Activated naive CD8-positive, alpha-beta T cell treated with anti-CD3 and anti-CD28 coated beads, Interleukin-2, amount 10 ng/mL, durations not matched to agents 7 days and 5 days (primary cell): ENCODE results near the gene COL4A6. TPM values are rescaled to one million over a fixed set of nuclear protein-coding genes. Genes with fewer than 3 reads are reported as not detected.

Experiments
- ATAC-seq: fragments of 150-1000 bp; cut with Tn5 transposase; one replicate; pipeline ENCODE4 v1.10.0; 2021; ENCODE audit warnings: low read depth, moderate library complexity
- POLR2A ChIA-PET: fragments of 350-600 bp; sonication (Branson Sonifier 250); formaldehyde crosslinking; loops from one replicate; lab custom pipeline; 2021; ENCODE audit warnings: antibody characterized with exemption; lab: Charles Lee
- DNase-seq: peaks from one replicate; pipeline ENCODE4 v3.0.0; 2021
- H3K27ac Mint-ChIP-seq: one replicate; pipeline ENCODE4 v1.8.0; 2022; ENCODE audit warnings: mild to moderate bottlenecking, mixed read lengths
- H3K27me3 Mint-ChIP-seq: one replicate; pipeline ENCODE4 v1.8.0; 2022; ENCODE audit warnings: mild to moderate bottlenecking, moderate library complexity, mixed read lengths
- H3K36me3 Mint-ChIP-seq: one replicate; pipeline ENCODE4 v1.8.0; 2021; ENCODE audit warnings: mild to moderate bottlenecking, mixed read lengths
- H3K4me1 Mint-ChIP-seq: one replicate; pipeline ENCODE4 v1.8.0; 2021; ENCODE audit warnings: mixed read lengths
- H3K4me3 Mint-ChIP-seq: one replicate; pipeline ENCODE4 v1.8.0; 2022; ENCODE audit warnings: mild to moderate bottlenecking, moderate library complexity, mixed read lengths
- H3K9me3 Mint-ChIP-seq: one replicate; pipeline ENCODE4 v1.8.0; 2021; ENCODE audit warnings: mixed read lengths
- total RNA-seq, 2 experiments: library from RNA; stranded (reverse); gene quantifications; one replicate each; pipeline ENCODE4 v1.2.3, GENCODE V29; 2021

COL4A6 gene
- total RNA-seq, 2 experiments from 2014 or later = not detected

GRCh38 chrX:108344216-108344615, 94.0 kb downstream of the COL4A6 start:
- H3K27me3 Mint-ChIP-seq = peaks cover 3% of the 10 kb centered on the region
- ATAC-seq (no peak), DNase-seq (no peak)
- no peak overlapping the region for H3K4me3 Mint-ChIP-seq
- H3K27ac Mint-ChIP-seq = no peak overlapping the region
- POLR2A ChIA-PET = no interaction called here
- H3K36me3 Mint-ChIP-seq = no peaks in the 10 kb centered on the region
- no peaks in the 10 kb centered on the region for H3K4me1 Mint-ChIP-seq
- H3K9me3 Mint-ChIP-seq = no peaks in the 10 kb centered on the region

- H3K4me1 Mint-ChIP-seq = no peaks in the 10 kb centered on the region
- POLR2A ChIA-PET = no interaction called here
- H3K27me3 Mint-ChIP-seq = peaks cover 3% of the 10 kb centered on the region
- H3K9me3 Mint-ChIP-seq = no peaks in the 10 kb centered on the region
- ATAC-seq (no peak), DNase-seq (no peak)
- no peak overlapping the region for H3K27ac Mint-ChIP-seq
- H3K36me3 Mint-ChIP-seq = no peaks in the 10 kb centered on the region
- no peak overlapping the region for H3K4me3 Mint-ChIP-seq
Observed at GRCh38 chrX:108341947-108342346, 96.3 kb downstream of the COL4A6 start.

- no peak for ATAC-seq
- POLR2A ChIA-PET = no interaction called here
Observed at GRCh38 chrX:108332281-108332680, 105.9 kb downstream of the COL4A6 start.

GRCh38 chrX:108331126-108331909, 106.9 kb downstream of the COL4A6 start:
- H3K27me3 Mint-ChIP-seq = no peaks in the 10 kb centered on the region
- H3K36me3 Mint-ChIP-seq = no peaks in the 10 kb centered on the region
- ATAC-seq (no peak), DNase-seq (no peak)
- POLR2A ChIA-PET = no interaction called here
- H3K27ac Mint-ChIP-seq = no peak overlapping the region
- H3K4me1 Mint-ChIP-seq = no peaks in the 10 kb centered on the region
- no peak overlapping the region for H3K4me3 Mint-ChIP-seq
- H3K9me3 Mint-ChIP-seq = no peaks in the 10 kb centered on the region

More at GRCh38 chrX:108332281-108332680, 105.9 kb downstream of the COL4A6 start:
- H3K36me3 Mint-ChIP-seq = no peaks in the 10 kb centered on the region
- H3K27ac Mint-ChIP-seq = no peak overlapping the region
- no peaks in the 10 kb centered on the region for H3K4me1 Mint-ChIP-seq
- no peak overlapping the region for H3K4me3 Mint-ChIP-seq
- H3K9me3 Mint-ChIP-seq = no peaks in the 10 kb centered on the region
- H3K27me3 Mint-ChIP-seq = no peaks in the 10 kb centered on the region
- no peak for DNase-seq

GRCh38 chrX:108323751-108324150, 114.5 kb downstream of the COL4A6 start:
- DNase-seq = no peak
- Mint-ChIP-seq H3K4me1 (no peaks in the 10 kb centered on the region), H3K27ac (no peak overlapping the region), H3K27me3 (peaks cover 3% of the 10 kb centered on the region), H3K4me3 (no peak overlapping the region), H3K9me3 (no peaks in the 10 kb centered on the region), H3K36me3 (no peaks in the 10 kb centered on the region)
- ATAC-seq = no peak
- POLR2A ChIA-PET = no interaction called here

- Mint-ChIP-seq H3K4me3 (no peak overlapping the region), H3K4me1 (no peaks in the 10 kb centered on the region), H3K27me3 (peaks cover 3% of the 10 kb centered on the region), H3K27ac (no peak overlapping the region), H3K36me3 (no peaks in the 10 kb centered on the region), H3K9me3 (no peaks in the 10 kb centered on the region)
- ATAC-seq (no peak), DNase-seq (no peak)
- POLR2A ChIA-PET = no interaction called here
Observed at GRCh38 chrX:108322234-108322633, 116.0 kb downstream of the COL4A6 start.

- Mint-ChIP-seq H3K27me3 (peaks cover 3% of the 10 kb centered on the region), H3K36me3 (no peaks in the 10 kb centered on the region), H3K27ac (no peak overlapping the region), H3K4me3 (no peak overlapping the region), H3K9me3 (no peaks in the 10 kb centered on the region), H3K4me1 (no peaks in the 10 kb centered on the region)
- POLR2A ChIA-PET = no interaction called here
- no peak for DNase-seq
- ATAC-seq = no peak
Observed at GRCh38 chrX:108316456-108316855, 121.8 kb downstream of the COL4A6 start.

- Mint-ChIP-seq H3K27me3 (peaks cover 5% of the 10 kb centered on the region), H3K27ac (no peak overlapping the region), H3K9me3 (no peaks in the 10 kb centered on the region), H3K36me3 (no peaks in the 10 kb centered on the region), H3K4me1 (no peaks in the 10 kb centered on the region), H3K4me3 (no peak overlapping the region)
- DNase-seq = no peak
- POLR2A ChIA-PET = no interaction called here
- no peak for ATAC-seq
Observed at GRCh38 chrX:108313669-108314068, 124.6 kb downstream of the COL4A6 start.

GRCh38 chrX:108312957-108313356, 125.3 kb downstream of the COL4A6 start:
- DNase-seq = no peak
- H3K36me3 Mint-ChIP-seq = no peaks in the 10 kb centered on the region
- H3K9me3 Mint-ChIP-seq = no peaks in the 10 kb centered on the region
- H3K4me1 Mint-ChIP-seq = no peaks in the 10 kb centered on the region
- POLR2A ChIA-PET = no interaction called here
- no peak overlapping the region for H3K4me3 Mint-ChIP-seq
- no peak overlapping the region for H3K27ac Mint-ChIP-seq
- peaks cover 5% of the 10 kb centered on the region for H3K27me3 Mint-ChIP-seq
- no peak for ATAC-seq

- Mint-ChIP-seq H3K4me1 (no peaks in the 10 kb centered on the region), H3K4me3 (no peak overlapping the region), H3K27ac (no peak overlapping the region), H3K36me3 (no peaks in the 10 kb centered on the region), H3K27me3 (peaks cover 5% of the 10 kb centered on the region), H3K9me3 (no peaks in the 10 kb centered on the region)
- ATAC-seq (no peak), DNase-seq (no peak)
- POLR2A ChIA-PET = no interaction called here
Observed at GRCh38 chrX:108312011-108312410, 126.2 kb downstream of the COL4A6 start.

- no peak for DNase-seq
- POLR2A ChIA-PET = no interaction called here
Observed at GRCh38 chrX:108310506-108310905, 127.7 kb downstream of the COL4A6 start.

GRCh38 chrX:108309144-108309543, 129.1 kb downstream of the COL4A6 start:
- H3K36me3 Mint-ChIP-seq = no peaks in the 10 kb centered on the region
- H3K27ac Mint-ChIP-seq = no peak overlapping the region
- POLR2A ChIA-PET = no interaction called here
- DNase-seq = no peak
- no peaks in the 10 kb centered on the region for H3K9me3 Mint-ChIP-seq
- no peaks in the 10 kb centered on the region for H3K4me1 Mint-ChIP-seq
- ATAC-seq = no peak
- H3K27me3 Mint-ChIP-seq = peaks cover 5% of the 10 kb centered on the region
- H3K4me3 Mint-ChIP-seq = no peak overlapping the region

More at GRCh38 chrX:108310506-108310905, 127.7 kb downstream of the COL4A6 start:
- H3K4me3 Mint-ChIP-seq = no peak overlapping the region
- ATAC-seq = no peak
- H3K27ac Mint-ChIP-seq = no peak overlapping the region
- H3K4me1 Mint-ChIP-seq = no peaks in the 10 kb centered on the region
- H3K27me3 Mint-ChIP-seq = peaks cover 5% of the 10 kb centered on the region
- no peaks in the 10 kb centered on the region for H3K9me3 Mint-ChIP-seq
- H3K36me3 Mint-ChIP-seq = no peaks in the 10 kb centered on the region

GRCh38 chrX:108307132-108308085, 130.8 kb downstream of the COL4A6 start:
- Mint-ChIP-seq H3K9me3 (no peaks in the 10 kb centered on the region), H3K36me3 (no peaks in the 10 kb centered on the region), H3K4me3 (no peak overlapping the region), H3K27me3 (peaks cover 8% of the 10 kb centered on the region), H3K4me1 (no peaks in the 10 kb centered on the region), H3K27ac (no peak overlapping the region)
- DNase-seq (no peak), ATAC-seq (no peak)
- POLR2A ChIA-PET = no interaction called here
